Osteocyte (in vitro differentiated cells): ENCODE measurements around the gene IL23A. TPM values are rescaled to one million over a fixed set of nuclear protein-coding genes. Genes with fewer than 3 reads are reported as not detected.

Source experiments
- DNase-seq: peaks from one replicate; pipeline ENCODE4 v3.0.0; 2021; ENCODE audit warnings: mixed read lengths; ENCODE audit not compliant: unreplicated experiment; ENCODE audit errors: extremely low spot score
- H3K27ac Mint-ChIP-seq: one replicate; pipeline ENCODE4 v1.8.0; 2021; ENCODE audit warnings: mild to moderate bottlenecking, mixed read lengths; ENCODE audit not compliant: unreplicated experiment
- H3K27me3 Mint-ChIP-seq: one replicate; pipeline ENCODE4 v1.8.0; 2021; ENCODE audit warnings: mixed read lengths; ENCODE audit not compliant: unreplicated experiment
- H3K36me3 Mint-ChIP-seq: one replicate; pipeline ENCODE4 v1.8.0; 2021; ENCODE audit warnings: mixed read lengths; ENCODE audit not compliant: unreplicated experiment
- H3K4me1 Mint-ChIP-seq: one replicate; pipeline ENCODE4 v1.8.0; 2021; ENCODE audit warnings: mixed read lengths; ENCODE audit not compliant: unreplicated experiment
- H3K4me3 Mint-ChIP-seq: one replicate; pipeline ENCODE4 v1.8.0; 2021; ENCODE audit warnings: mild to moderate bottlenecking, moderate library complexity, mixed read lengths; ENCODE audit not compliant: unreplicated experiment
- H3K9me3 Mint-ChIP-seq: one replicate; pipeline ENCODE4 v1.8.0; 2021; ENCODE audit warnings: mixed read lengths; ENCODE audit not compliant: unreplicated experiment
- total RNA-seq: library from RNA; stranded (reverse); gene quantifications from 2 replicates; pipeline ENCODE4 v1.2.1, GENCODE V29; 2021
- TF ChIP-seq, protein P1 (sequence below): fragments of 200-600 bp; sonication (generic); IDR thresholded peaks from 2 replicates; pipeline ENCODE4 v1.5.0; 2021; ENCODE audit warnings: antibody characterized with exemption, mild to moderate bottlenecking, moderate library complexity

The IL23A gene
- total RNA-seq, 1 donor from 2014 or later, result not detected

DNA sequence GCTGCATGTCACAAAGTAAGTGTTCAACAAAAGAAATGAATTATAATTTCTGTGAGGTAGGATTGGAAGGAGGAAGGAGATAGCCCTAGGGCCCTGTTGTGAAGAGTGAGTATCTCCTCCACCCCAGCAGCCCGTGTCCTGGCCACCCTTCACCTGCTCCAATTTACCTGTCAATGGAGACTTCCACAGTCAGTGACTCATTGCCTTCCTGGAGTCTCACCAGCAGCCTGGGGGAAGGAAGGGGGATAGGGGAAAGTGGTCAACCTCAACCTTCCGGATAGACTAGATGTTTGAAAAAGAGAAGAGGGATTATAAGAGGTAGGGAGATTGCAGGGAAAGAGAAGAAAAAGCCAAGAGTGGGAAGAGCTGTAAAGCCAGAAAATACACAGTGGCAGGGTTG, 12.0 kb downstream of the IL23A start:
- Mint-ChIP-seq H3K27me3 (no peaks in the 10 kb centered on the region), H3K27ac (no peak overlapping the region), H3K4me1 (no peaks in the 10 kb centered on the region), H3K4me3 (no peak overlapping the region), H3K36me3 (peaks cover 60% of the 10 kb centered on the region), H3K9me3 (no peaks in the 10 kb centered on the region)
- DNase-seq, result no peak
- TF ChIP-seq, protein P1, sequence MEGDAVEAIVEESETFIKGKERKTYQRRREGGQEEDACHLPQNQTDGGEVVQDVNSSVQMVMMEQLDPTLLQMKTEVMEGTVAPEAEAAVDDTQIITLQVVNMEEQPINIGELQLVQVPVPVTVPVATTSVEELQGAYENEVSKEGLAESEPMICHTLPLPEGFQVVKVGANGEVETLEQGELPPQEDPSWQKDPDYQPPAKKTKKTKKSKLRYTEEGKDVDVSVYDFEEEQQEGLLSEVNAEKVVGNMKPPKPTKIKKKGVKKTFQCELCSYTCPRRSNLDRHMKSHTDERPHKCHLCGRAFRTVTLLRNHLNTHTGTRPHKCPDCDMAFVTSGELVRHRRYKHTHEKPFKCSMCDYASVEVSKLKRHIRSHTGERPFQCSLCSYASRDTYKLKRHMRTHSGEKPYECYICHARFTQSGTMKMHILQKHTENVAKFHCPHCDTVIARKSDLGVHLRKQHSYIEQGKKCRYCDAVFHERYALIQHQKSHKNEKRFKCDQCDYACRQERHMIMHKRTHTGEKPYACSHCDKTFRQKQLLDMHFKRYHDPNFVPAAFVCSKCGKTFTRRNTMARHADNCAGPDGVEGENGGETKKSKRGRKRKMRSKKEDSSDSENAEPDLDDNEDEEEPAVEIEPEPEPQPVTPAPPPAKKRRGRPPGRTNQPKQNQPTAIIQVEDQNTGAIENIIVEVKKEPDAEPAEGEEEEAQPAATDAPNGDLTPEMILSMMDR, result no peak

DNA sequence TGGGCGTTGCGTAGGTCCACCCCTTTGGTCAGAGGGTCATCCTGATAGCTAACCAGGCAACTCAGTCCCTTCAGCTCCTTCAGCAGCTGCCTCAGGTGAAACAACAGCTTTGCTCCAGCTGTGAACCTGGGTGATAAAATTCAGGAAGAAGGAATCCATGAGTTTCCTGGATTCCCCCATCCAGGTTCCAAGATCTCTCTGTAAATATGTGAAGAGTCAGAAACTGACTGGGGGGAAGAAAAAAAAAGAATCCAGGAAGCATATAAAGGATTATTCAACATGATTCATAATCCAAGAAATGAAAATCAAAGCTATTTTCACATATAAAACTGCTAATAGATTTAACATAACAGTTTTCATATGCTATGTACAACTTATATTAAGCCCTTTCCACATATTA, 12.6 kb downstream of the IL23A start:
- Mint-ChIP-seq H3K36me3 (peaks cover 57% of the 10 kb centered on the region), H3K9me3 (no peaks in the 10 kb centered on the region), H3K4me1 (no peaks in the 10 kb centered on the region), H3K4me3 (no peak overlapping the region), H3K27me3 (no peaks in the 10 kb centered on the region), H3K27ac (no peak overlapping the region)
- TF ChIP-seq, protein P1, result no peak
- DNase-seq, result no peak

DNA sequence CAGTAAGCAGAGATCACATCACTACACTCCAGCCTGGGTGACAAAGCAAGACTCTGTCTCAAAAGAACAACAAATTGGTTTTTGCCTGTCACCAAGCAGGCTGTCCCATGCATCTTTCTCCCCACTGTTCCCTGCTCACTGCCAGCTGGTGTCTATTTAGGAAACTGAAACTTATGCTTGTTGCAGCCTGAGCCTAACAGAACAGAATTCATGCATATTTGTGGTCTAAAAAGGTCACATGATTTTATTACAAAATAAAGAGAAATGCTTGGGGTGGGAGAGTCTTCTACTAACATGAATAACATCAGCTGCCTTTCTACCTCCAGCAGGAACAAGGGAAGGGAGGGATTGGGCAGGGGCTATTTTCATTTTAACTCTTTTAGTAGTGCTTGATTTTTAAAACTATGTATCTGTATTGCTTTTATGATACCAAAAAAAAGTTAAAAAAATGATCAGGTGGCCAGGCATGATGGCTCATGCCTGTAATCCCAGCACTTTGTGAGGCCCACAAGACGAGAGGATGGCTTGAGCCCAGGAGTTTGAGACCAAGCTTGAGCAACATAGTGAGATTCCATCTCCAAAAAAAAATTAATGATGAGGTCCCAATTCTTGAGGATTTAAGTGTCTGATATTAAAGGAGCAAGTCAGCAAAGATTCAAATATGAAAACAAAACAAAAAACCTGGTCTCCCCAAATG, 20.3 kb downstream of the IL23A start:
- no peak for DNase-seq
- TF ChIP-seq, protein P1, result no peak

DNA sequence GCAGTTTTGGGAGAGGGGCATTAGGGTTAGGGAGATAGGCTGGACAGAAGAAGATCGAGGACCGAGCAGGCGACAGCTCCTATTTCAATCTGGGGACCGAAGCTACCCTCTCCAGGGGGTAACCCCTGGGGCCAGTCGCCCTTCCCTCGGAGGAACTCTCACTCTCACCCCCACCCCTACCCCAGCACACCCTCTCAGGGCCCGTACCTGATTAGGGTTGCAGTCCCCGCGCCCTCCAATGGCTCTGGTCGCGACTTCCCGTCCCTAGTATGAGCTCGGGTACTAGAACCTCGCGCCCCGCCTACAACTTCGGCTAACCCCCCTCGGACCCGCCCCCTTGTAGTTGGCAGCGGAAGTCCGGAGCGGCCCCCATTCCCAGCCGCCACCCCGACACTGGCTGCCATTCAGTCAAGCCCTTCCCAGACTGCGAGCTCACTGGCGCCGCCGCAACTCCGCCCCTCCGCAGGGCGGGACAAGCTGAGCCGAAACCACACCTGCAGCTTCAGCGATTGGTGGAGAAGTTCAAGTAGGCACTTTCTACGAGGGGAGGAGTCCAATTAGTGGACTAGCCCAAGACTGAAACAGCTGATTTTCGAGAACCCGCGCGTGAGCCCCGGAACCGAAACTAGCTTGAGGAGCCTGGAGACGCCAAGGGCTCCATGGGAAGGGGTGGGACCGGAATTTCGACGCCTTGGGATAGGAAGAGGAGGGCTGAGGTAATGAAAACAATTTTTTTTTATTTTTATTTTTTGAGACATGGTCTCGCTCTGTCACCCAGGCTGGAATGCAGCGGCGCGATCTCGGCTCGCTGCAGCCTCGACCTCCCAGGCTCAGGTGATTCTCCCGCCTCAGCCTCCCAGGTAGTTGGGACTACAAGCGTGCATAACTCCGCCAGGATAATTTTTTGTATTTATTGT, 21.4 kb downstream of the IL23A start, which contains the start of gene STAT2:
TSS of gene STAT2 (minus strand) at position 257 of the 917 bp plus-strand sequence. CDS start 3,536 bp downstream, outside the sequence.
- peak; percentile 100 for DNase-seq
- peaks cover 9% of the 10 kb centered on the region for H3K36me3 Mint-ChIP-seq
- H3K4me1 Mint-ChIP-seq, result peaks cover 28% of the 10 kb centered on the region
- peak within 1 kb of the TSS; percentile 93 for H3K4me3 Mint-ChIP-seq
- H3K27ac Mint-ChIP-seq, result peak within 1 kb of the TSS; percentile 97
- H3K9me3 Mint-ChIP-seq, result no peaks in the 10 kb centered on the region
- no peaks in the 10 kb centered on the region for H3K27me3 Mint-ChIP-seq
- TF ChIP-seq, protein P1, result no peak

More for the DNA sequence above, 20.3 kb downstream of the IL23A start:
- peak overlapping the region; percentile 97 for H3K27ac Mint-ChIP-seq
- H3K36me3 Mint-ChIP-seq, result peaks cover 19% of the 10 kb centered on the region
- H3K27me3 Mint-ChIP-seq, result no peaks in the 10 kb centered on the region
- peaks cover 28% of the 10 kb centered on the region for H3K4me1 Mint-ChIP-seq
- H3K4me3 Mint-ChIP-seq, result peak overlapping the region; percentile 93
- no peaks in the 10 kb centered on the region for H3K9me3 Mint-ChIP-seq
